Cerebellar cortex (tissue), 1 donor: ENCODE results near the gene DENND6B.
"Not testable (repeated sequence)": the region's sequence is repeated elsewhere in the genome, so short reads cannot be mapped to it uniquely, and the experiment has no call there.

ENCODE experiments used
- DNase-seq: peaks from one replicate; pipeline ENCODE4 v3.0.0-alpha.2; 2015; ENCODE audit warnings: low spot score

Gene DENND6B, protein sequence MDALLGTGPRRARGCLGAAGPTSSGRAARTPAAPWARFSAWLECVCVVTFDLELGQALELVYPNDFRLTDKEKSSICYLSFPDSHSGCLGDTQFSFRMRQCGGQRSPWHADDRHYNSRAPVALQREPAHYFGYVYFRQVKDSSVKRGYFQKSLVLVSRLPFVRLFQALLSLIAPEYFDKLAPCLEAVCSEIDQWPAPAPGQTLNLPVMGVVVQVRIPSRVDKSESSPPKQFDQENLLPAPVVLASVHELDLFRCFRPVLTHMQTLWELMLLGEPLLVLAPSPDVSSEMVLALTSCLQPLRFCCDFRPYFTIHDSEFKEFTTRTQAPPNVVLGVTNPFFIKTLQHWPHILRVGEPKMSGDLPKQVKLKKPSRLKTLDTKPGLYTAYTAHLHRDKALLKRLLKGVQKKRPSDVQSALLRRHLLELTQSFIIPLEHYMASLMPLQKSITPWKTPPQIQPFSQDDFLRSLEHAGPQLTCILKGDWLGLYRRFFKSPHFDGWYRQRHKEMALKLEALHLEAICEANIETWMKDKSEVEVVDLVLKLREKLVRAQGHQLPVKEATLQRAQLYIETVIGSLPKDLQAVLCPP

DNA sequence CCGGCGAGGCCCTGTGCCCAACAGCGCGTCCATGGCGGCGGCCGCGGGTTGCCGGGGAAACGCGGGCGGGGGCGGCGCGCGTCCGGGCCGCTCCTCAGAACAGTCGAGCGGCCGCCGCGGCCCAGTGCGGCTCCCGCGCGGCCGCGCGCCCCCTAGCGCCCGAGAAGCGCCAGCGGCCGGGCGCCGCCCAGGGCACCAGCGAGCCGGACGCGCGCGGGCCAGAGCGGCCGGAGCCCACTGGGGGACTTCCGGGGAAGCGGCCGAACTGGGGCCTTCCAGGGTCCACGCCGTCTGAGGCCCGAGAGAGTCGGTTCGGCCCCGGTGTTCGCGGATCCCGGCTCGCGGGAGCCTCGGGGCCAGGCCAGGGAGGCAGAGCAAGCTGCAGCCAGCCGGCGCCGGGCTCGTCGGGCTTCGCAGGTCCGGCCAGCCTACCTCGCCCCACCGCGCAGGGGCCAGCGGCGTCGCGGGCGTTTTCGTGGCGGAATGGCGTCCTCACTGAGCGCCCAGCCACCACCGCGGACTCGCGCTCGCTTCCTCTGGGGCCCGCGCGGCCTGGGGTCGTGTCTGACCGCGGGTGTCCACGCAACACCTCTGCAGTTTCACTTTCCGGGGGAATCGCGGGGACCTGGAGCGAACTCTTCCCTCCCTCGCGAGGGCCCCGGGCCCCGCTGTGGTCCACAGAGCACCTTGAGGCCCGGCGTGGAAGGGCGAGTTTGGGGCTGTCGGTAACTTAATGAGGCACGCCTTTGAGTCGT, at the start of gene DENND6B:
TSS of gene DENND6B (minus strand) at position 57 of the 755 bp plus-strand sequence. CDS start at position 33, 24 bp downstream.
- DNase-seq = peak; percentile 73

DNA sequence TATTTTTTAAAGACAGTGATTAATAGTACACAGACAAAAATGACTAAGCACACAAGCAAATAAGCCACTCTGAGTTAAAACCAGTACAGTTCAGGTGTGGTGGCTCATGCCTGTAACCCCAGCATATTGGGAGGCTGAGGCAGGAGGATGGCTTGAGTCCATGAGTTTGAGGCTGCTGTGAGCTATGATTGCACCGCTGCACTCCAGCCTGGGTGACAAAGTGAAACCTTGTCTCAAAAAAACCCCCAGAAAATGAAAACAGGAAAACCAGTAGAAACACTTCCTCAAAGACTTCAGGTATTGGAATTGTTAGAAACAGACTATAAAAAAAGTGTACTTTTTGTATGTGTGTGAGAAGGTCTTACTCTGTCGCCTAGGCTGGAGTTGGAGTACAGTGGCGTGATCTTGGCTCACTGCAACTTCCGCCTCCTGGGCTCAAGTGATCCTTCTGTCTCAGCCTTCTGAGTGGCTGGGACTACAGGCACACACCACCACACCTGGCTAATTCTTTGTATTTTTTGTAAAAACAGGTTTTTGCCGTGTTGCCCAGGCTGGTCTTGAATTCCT, 49.4 kb upstream of the DENND6B start:
- no peak for DNase-seq

DNA sequence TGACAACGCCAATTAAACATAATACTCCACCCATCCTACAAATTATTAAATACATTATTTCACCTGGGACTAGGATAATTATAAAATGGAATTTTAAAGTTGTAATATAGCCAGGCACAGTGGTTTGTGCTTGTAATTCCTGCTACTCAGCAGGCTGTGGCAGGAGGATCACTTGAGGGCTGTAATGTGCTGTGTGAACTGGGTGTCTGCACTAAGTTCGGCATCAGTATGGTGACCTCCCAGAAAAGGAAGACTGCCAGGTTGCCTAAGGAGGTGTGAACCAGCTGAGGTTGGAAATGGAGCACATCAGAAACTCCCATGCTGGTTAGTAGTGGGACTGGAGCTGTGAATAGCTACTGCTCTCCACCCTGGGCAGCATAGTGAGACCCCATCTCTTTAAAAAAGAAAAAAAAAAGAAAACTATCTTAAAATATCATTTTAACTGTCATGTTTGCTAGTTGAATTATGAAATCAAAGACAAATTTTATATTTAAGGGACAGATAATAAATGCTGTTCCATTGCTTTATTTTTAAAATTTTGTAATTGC, 44.4 kb upstream of the DENND6B start:
- DNase-seq = no peak

DNA sequence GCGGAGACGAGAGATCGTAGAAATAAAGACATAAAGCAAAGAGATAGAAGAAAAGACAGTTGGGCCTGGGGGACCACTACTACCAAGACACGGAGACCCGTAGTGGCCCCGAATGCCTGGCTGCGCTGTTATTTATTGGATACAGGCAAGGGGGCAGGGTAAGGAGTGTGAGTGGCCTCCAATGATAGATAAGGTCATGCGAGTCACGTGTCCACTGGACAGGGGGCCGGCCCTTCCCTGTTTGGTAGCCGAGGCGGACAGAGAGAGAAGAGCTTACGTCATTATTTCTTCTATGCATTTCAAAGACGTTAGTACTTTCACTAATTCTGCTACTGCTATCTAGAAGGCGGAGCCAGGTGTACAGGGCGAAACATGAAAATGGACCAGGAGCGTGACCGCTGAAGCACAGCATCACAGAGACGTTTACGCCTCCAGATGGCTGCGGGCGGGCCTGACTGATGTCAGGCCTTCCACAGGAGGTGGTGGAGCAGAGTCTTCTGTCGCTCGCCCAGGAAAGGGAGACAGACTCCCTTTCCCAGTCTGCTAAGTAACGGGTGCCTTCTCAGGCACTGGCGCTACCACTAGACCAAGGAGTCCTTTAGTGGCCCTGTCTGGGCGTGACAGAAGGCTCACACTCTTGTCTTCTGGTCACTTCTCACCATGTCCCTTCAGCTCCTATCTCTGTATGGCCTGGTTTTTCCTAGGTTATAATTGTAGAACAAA, 41.1 kb upstream of the DENND6B start:
- peak; percentile 69 for DNase-seq

DNA sequence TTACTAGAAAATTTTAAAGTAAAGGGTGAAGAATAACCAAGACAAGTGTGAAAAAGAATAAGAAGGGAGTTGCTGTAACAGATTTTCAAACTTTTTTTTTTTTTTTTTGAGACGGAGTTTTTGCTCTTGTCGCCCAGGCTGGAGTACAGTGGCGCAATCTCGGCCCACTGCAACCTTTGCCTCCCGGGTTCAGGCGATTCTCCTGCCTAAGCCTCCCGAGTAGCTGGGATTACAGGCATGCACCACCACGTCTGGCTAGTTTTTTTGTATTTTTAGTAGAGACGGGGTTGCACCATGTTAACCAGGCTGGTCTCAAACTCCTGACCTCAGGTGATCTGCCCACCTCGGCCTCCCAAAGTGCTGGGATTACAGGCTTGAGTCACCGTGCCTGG, 37.0 kb upstream of the DENND6B start:
- not testable (repeated sequence) for DNase-seq

DNA sequence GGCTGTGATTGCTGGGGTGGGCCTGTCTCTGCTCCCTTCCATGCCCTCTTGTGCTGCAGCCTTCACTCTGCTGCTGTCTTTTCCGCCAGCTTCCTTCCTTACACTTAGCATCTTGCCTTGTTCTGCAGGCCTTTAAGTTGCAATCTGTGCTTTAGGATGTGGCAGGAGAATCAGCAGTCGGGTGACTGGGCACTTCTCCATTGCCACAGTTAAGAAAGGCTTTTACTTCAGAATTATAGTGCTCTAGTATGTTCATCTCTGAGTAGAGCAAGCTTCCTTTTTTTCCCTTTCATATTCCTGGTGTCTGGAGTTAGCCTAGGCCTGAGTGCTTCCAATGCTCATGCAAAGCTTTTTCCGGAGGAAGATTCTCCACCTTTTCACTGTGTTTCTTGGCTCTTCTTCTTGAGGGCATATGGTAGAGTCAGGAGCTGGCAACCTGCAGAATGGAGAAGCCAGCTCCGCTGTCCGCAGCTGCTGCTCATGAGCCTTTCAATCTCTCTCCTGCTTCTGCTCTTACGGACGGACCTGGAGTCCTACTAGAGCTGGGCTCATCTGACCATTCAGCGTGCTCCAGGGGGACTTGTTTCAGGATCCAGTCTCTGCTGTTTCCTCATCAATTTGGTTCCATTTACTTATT, 36.5 kb upstream of the DENND6B start:
- peak; percentile 84 for DNase-seq

DNA sequence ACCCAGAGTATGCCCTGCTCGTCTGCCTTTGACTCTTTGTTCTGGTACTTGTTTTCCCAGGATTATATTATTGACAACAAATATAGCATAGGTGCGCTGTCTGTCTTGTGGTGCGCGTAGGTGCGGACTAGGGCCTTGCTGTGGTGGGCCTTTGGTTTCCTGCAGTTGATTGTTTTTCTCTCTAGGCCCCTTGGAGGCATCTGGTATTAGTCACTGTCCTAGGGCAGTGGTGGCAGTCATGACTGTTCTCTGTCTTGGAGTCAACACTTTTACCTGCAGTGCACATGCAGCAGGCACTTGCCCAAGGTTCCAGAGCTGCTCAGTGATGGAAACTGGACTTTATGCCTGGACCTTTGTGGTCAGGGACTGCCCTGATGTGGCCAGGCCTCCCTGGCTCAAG, 34.9 kb upstream of the DENND6B start:
- no peak for DNase-seq

DNA sequence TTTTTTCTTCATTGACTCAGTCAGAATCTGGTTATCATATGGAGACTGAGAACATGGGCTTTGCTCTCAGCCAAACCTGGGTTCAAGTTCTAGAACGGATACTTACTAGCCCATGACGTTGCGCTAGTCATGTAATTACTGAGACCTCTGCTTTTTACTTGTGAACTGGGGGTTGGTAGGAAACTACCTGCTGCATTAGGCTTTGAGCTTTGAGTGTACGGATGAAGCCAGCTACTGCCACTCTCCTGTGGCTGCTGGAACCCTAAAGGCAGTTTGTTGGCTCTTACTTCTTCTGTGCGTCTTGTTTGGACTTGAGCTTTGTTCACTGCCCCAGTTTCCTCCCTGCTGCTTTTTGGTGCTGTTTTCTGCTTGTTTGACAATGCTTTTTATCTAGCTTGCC, 34.4 kb upstream of the DENND6B start:
- no peak for DNase-seq

DNA sequence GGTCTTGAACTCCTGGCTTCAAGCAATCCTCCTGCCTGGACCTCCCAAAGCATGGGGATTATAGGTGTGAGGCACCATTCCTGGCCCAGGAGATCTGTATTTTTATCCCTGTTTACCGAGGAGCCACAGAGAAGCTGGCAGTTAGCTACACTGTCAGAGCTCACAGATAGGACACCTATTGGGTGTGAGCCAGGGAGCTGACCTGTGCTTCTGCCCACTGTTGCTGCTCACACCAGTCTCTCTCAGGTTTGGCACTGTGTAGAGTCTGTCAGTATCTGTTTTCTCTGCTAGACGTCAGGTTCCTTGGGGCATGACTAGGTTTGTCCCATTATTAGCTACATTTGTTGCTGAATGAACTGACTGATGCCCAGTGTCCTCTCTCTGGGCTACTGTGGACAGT, 33.8 kb upstream of the DENND6B start:
- peak; percentile 97 for DNase-seq

DNA sequence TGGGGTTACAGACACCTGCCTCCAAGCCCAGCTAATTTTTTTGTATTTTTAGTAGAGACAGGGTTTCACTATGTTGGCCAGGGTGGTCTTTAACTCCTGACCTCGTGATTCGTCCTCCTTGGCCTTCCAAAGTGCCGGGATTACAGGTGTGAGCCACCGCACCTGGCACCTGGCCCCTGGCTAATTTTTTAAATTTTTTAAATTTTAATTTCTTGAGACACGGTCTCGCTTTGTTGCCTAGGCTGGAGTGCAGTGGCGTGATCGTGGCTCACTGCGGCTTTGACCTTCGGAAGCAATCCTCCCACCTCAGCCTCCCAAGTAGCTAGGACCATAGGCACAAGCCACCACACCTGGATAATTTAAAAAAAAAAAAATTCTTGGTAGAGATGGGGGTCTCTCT, 30.9 kb upstream of the DENND6B start:
- no peak for DNase-seq

DNA sequence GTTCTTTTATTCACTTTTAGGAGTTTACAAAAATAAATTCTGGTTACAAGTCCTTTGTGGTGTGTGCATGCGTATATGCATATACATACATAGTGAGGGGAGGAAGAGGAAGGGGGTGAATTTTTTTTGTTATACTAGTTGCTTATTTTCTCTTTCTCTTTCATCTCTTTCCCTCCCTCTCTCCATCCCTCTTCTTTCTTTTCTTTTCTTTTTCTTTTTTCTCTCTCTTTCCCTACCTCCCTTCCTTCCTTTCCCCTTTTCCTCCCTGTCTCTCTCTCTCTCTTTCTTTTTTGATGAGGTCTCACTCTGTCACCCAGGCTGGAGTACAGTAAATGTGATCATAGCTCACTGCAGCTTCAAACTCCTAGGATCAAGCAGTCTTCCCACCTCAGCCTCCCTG, 30.4 kb upstream of the DENND6B start:
- DNase-seq = no peak

DNA sequence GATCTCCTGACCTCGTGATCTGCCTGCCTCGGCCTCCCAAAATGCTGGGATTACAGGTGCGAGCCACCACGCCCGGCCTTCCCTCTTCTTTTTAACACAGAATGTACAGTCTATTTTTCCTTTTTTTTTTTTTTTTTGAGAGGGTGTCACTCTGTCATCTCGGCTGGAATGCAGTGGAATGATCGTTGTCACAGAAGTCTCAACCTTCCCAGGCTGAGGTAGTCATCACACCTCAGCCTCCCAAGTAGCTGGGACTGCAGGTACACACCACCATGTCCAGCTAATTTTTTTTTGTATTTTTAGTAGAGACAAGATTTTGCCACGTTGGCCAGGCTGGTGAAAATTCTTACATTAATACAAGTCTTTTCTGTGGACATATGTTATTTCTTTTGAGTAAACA, 29.4 kb upstream of the DENND6B start:
- no peak for DNase-seq

DNA sequence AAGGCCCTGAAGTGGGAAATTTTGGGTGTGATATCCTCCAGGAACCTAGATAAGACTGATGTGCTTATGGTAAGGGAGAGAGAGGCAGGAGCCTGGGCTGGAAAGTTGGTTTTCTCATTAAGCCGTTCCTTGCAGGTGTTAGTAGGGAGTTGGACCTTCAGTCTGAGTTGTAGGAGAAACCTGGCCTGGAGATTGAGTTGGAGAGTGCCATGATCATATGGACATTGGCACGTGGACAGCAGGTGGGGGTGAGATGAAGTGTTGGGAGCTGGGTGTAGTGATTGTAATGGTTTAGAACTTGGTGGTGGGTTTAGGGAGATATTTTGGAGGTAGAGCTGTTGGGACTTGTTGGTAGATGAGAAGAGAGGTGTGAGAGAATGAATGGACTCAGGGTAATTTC, 21.2 kb upstream of the DENND6B start:
- no peak for DNase-seq

DNA sequence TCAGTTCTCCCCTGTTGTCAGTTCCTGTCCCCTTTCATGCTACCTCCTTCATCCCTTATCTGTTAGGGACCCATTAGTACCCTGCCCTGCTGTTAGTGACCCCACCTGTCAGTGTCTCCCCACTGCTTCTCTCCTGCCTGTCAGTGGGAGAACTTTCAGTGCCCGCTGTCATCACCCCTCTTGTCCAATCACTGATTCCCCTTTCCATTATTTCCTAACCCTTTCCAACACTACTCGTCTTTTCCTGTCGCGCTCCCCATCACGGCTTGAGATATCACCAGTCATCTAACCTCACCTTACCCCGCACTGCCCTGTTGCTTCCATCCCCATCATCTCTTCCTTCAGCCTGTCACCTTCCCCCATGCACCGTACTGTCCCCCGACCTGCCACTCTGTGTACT, 20.3 kb upstream of the DENND6B start:
- DNase-seq = no peak

DNA sequence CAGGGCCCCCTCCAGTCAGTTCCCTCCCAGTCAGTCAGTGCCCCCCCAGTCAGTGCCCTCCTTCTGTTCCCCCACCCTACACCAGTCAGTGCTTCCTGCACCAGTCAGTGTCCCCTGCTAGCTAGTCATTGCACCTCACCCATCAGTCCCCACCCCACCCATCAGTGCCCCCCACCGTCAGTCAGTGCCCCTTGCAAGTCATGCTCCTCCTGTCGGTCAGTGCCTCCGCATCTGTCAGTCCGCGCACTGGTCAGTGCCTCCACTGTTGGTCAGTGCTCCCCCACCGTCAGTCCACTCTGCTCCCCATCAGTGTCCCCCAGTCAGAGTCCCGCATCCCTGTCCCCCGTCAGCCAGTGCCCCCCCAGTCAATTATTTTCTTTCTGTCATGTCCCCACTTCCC, 19.7 kb upstream of the DENND6B start:
- no peak for DNase-seq

DNA sequence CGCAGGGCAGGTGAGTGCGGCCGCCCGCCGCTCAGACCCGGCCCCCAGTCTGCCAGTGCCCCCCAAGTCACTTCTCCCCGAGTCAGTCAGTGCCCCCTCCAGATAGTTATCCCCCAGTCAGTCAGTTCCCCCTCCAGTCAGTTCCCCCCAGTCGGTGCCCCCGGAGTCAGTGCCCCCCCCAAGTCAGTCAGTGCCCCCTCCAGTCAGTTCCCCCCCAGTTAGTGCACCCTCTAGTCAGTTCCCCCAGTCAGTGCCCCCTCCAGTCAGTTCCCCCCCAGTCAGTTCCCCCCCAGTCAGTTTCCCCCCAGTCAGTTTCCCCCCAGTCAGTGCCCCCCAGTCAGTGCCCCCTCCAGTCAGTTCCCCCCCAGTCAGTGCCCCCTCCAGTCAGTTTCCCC, 16.7 kb upstream of the DENND6B start:
- no peak for DNase-seq

DNA sequence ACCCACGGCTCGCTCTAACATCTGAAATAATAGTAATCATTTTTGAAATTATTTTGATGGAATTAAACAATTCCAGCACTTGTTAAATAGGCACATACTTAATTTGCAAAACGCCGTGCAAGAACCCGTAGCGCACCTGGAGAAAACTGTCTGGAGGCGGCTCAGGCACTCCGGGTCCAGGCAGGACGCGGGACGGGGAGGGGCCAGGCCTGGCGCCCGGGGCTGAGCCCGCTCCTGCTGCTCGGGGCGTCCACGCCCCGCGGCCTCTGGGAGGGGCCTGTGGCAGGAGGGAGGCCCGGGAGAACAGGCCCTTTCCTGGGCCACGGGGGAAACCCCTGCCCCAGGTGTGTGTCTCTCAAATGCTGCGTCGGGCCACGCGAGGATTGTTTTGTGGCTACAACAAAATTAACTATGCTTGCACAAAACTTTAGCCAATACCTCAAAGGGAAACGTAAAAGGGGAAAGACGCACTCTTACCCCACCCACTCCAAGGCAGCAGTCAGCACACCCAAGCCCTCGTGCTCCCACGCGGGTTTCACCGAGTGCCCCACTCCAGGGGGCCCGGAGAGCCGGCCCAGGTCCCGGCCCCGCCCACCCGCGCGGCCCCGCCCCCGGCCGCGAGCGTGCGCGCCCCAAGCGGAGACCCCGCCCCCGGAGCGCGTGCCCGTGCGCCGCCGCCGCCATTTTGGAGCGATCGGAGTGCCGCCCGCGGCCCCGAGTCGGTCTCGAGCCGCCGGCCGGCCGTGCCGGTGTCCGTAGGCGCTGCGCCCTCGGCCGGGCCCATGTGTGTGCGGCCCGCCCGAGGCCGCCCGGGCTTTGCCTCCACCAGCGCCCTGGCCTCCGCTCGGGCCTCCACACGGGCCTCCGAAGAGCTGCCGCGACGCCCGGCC, 16.1 kb upstream of the DENND6B start, which contains the start of gene PPP6R2:
TSS of gene PPP6R2 (plus strand) at position 677 of the 890 bp plus-strand sequence. CDS start 50,582 bp downstream, outside the sequence.
- peak; percentile 71 for DNase-seq

DNA sequence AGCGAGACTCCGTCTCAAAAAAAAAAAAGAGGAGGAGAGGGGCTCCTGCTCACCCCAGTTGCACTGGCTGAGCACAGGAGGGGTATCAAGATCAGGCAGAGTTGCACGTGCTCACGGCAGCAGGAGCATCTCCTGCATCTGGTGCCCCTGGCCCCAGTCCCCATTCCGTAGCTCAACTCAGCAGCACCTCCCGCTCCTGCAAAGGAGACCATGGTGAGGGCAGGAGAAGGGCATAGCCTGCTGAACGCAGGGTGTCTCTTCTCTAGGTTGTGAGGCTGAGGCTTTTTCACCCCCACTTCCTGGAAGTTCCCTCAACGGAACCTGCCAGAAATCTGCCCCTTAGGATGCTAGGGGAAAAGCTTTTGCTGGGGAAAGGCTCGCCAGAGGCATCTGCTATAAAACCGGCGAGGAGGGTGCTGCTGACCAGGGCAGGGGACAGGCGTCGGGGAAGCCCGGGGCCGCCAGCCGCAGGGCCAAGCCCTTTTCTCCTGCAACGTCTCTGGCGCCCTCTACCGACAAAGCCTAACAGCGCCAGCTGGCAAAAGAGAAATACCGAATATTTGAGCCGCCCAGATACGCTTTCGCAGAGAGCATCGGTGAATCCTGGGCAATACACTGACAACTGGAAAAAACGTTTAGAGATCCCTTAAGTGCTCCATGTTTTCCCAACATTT, 15.3 kb upstream of the DENND6B start:
- DNase-seq = peak; percentile 95
